ENCODE data around the gene SCN10A.

SCN10A gene

GRCh38 chr3:38647217-38647970 is 168.6 kb downstream of the SCN10A start:
- Histone ChIP-seq H3K36me3 (no peaks in the 10 kb centered on the region), H3K4me3 (ENCODE audit: low read depth, low read length) (no peak overlapping the region), H3K9me3 (ENCODE audit: severe bottlenecking) (peaks cover 3% of the 10 kb centered on the region), H3K27me3 (ENCODE audit: insufficient read depth, low read depth, severe bottlenecking) (peaks cover 31% of the 10 kb centered on the region), H3K27ac (no peak overlapping the region)
- TF ChIP-seq, protein P1, sequence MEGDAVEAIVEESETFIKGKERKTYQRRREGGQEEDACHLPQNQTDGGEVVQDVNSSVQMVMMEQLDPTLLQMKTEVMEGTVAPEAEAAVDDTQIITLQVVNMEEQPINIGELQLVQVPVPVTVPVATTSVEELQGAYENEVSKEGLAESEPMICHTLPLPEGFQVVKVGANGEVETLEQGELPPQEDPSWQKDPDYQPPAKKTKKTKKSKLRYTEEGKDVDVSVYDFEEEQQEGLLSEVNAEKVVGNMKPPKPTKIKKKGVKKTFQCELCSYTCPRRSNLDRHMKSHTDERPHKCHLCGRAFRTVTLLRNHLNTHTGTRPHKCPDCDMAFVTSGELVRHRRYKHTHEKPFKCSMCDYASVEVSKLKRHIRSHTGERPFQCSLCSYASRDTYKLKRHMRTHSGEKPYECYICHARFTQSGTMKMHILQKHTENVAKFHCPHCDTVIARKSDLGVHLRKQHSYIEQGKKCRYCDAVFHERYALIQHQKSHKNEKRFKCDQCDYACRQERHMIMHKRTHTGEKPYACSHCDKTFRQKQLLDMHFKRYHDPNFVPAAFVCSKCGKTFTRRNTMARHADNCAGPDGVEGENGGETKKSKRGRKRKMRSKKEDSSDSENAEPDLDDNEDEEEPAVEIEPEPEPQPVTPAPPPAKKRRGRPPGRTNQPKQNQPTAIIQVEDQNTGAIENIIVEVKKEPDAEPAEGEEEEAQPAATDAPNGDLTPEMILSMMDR (IDR thresholded peaks at IDR 0.05; ENCODE audit: low read depth, low read length), result no peak
- no peak for DNase-seq
